ENCODE measurements around the gene CDH19.

DNA sequence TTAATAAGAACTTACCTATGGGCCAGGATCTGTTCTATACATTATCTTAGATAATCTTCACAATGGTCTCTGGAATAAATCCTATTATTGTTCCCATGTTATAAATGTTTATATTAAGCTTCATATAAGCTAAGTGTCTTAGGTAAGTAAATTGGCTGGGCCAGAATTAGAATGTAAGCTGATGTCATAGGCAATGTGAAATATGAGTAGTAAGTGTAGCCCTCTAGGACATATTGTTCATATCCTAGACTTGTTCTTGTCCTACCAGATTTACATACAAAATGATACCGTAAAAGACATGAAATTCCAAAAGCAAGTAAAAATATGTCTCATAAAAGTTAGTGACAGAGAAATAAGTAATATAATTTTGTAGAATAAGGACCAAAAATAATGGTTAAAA, 89.9 kb downstream of the CDH19 start:
- TF ChIP-seq, protein P1, sequence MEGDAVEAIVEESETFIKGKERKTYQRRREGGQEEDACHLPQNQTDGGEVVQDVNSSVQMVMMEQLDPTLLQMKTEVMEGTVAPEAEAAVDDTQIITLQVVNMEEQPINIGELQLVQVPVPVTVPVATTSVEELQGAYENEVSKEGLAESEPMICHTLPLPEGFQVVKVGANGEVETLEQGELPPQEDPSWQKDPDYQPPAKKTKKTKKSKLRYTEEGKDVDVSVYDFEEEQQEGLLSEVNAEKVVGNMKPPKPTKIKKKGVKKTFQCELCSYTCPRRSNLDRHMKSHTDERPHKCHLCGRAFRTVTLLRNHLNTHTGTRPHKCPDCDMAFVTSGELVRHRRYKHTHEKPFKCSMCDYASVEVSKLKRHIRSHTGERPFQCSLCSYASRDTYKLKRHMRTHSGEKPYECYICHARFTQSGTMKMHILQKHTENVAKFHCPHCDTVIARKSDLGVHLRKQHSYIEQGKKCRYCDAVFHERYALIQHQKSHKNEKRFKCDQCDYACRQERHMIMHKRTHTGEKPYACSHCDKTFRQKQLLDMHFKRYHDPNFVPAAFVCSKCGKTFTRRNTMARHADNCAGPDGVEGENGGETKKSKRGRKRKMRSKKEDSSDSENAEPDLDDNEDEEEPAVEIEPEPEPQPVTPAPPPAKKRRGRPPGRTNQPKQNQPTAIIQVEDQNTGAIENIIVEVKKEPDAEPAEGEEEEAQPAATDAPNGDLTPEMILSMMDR (IDR thresholded peaks at IDR 0.05; ENCODE audit: low read depth, low read length) = no peak
- TF ChIP-seq POLR2A (IDR thresholded peaks at IDR 0.05; ENCODE audit: extremely low read depth, insufficient read length) = no peak
- TF ChIP-seq, protein P2, sequence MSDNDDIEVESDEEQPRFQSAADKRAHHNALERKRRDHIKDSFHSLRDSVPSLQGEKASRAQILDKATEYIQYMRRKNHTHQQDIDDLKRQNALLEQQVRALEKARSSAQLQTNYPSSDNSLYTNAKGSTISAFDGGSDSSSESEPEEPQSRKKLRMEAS (IDR thresholded peaks at IDR 0.05; ENCODE audit: low read depth, low read length) = no peak
- TF ChIP-seq MYC (IDR thresholded peaks at IDR 0.05; ENCODE audit: low read depth, low read length) = no peak

All from NB4 (cell line).